ENCODE measurements around the gene MICAL1.

MICAL1 gene

GRCh38 chr6:109447878-109448555 is 7.6 kb downstream of the MICAL1 start:
- no peaks in the 10 kb centered on the region for H3K9me3 ChIP-seq (ENCODE audit: control insufficient read depth, insufficient read depth, low read depth, low read length)
- no peaks in the 10 kb centered on the region for H3K4me1 ChIP-seq (ENCODE audit: control insufficient read depth, insufficient read depth, low read length)
- TF ChIP-seq HIC1 (tag by site-specific recombination; IDR thresholded peaks at IDR 0.05) (no peak), ZNF768 (tag by site-specific recombination; IDR thresholded peaks at IDR 0.05) (no peak), SCRT2 (tag by site-specific recombination; IDR thresholded peaks at IDR 0.05) (no peak), TRIM28 (IDR thresholded peaks at IDR 0.05; ENCODE audit: borderline replicate concordance, low read length) (peak; percentile 31; the same call in 1 of the 2 replicates), ZSCAN4 (tag by site-specific recombination; IDR thresholded peaks at IDR 0.05) (peak; percentile 51; the same call in 1 of the 2 replicates), HOXA7 (CRISPR knock-in tag; IDR thresholded peaks at IDR 0.05; ENCODE audit: borderline replicate concordance) (no peak), ZNF423 (tag by site-specific recombination; IDR thresholded peaks at IDR 0.05) (no peak)
- H3K36me3 ChIP-seq (ENCODE audit: control insufficient read depth in 2 of 2, insufficient read depth in 1 of 2, low read length in 2 of 2) = peaks cover 0 to 58% of the 10 kb centered on the region in 2 experiments; a peak in 1 of 3 replicates
- no peak overlapping the region for H3K4me3 ChIP-seq (ENCODE audit: low read depth, low read length)
- CTCF ChIA-PET = interaction anchor here (0.7 to 1.5 kb wide), 4 partner anchors 8 to 259 kb away, joined by 3 to 6 read pairs (median 5); no protein-coding TSS in a partner anchor
- H3K27ac ChIP-seq (ENCODE audit: extremely low read depth, low read depth, low read length) = no peak overlapping the region
- POLR2A ChIA-PET = interaction anchor here (0.7 to 0.9 kb wide), 2 partner anchors 16 to 33 kb away, joined by 3 read pairs; no protein-coding TSS in a partner anchor

- TF ChIP-seq ZNF513 (tag by site-specific recombination; IDR thresholded peaks at IDR 0.05) (no peak), ZNF626 (tag by site-specific recombination; IDR thresholded peaks at IDR 0.05) (no peak), KLF1 (tag by site-specific recombination; IDR thresholded peaks at IDR 0.05) (no peak)
- TF ChIP-seq, protein P1, sequence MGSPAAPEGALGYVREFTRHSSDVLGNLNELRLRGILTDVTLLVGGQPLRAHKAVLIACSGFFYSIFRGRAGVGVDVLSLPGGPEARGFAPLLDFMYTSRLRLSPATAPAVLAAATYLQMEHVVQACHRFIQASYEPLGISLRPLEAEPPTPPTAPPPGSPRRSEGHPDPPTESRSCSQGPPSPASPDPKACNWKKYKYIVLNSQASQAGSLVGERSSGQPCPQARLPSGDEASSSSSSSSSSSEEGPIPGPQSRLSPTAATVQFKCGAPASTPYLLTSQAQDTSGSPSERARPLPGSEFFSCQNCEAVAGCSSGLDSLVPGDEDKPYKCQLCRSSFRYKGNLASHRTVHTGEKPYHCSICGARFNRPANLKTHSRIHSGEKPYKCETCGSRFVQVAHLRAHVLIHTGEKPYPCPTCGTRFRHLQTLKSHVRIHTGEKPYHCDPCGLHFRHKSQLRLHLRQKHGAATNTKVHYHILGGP (tag by site-specific recombination; IDR thresholded peaks at IDR 0.05) = no peak
- CTCF ChIA-PET = interaction anchor here (0.7 to 1.5 kb wide), 4 partner anchors 11 to 345 kb away, joined by 3 to 6 read pairs (median 4); no protein-coding TSS in a partner anchor
- H3K4me3 ChIP-seq (ENCODE audit: low read depth, low read length) = no peak overlapping the region
- H3K36me3 ChIP-seq (ENCODE audit: control insufficient read depth in 2 of 2, insufficient read depth in 1 of 2, low read length in 2 of 2) = peaks cover 0 to 64% of the 10 kb centered on the region in 2 experiments; a peak in 1 of 3 replicates
- H3K4me1 ChIP-seq (ENCODE audit: control insufficient read depth, insufficient read depth, low read length) = no peaks in the 10 kb centered on the region
- H3K27ac ChIP-seq (ENCODE audit: extremely low read depth, low read depth, low read length) = no peak overlapping the region
- no peaks in the 10 kb centered on the region for H3K9me3 ChIP-seq (ENCODE audit: control insufficient read depth, insufficient read depth, low read depth, low read length)
- POLR2A ChIA-PET = interaction anchor here (0.6 to 4.2 kb wide), 5 partner anchors 8 to 1455 kb away, joined by 3 to 39 read pairs (median 4); partner anchors contain the start of genes MICAL1 and SESN1
Observed at GRCh38 chr6:109447087-109447486, 8.5 kb downstream of the MICAL1 start.

- Histone ChIP-seq H3K9me3 (ENCODE audit: control insufficient read depth, insufficient read depth, low read depth, low read length) (no peaks in the 10 kb centered on the region), H3K4me1 (ENCODE audit: control insufficient read depth, insufficient read depth, low read length) (no peaks in the 10 kb centered on the region), H3K36me3 (ENCODE audit: control insufficient read depth in 2 of 2, insufficient read depth in 1 of 2, low read length in 2 of 2) (peaks cover 0 to 61% of the 10 kb centered on the region in 2 experiments; a peak in 1 of 3 replicates), H3K4me3 (ENCODE audit: low read depth, low read length) (no peak overlapping the region), H3K27ac (ENCODE audit: extremely low read depth, low read depth, low read length) (no peak overlapping the region)
- POLR2A ChIA-PET = interaction anchor here (0.6 to 4.2 kb wide), 4 partner anchors 9 to 1454 kb away, joined by 4 to 39 read pairs (median 4); partner anchors contain the start of genes MICAL1 and SESN1
- CTCF ChIA-PET = interaction anchor here (0.7 to 1.5 kb wide), 2 partner anchors 15 to 258 kb away, joined by 3 to 6 read pairs; no protein-coding TSS in a partner anchor
- TF ChIP-seq ZNF391 (tag by site-specific recombination; IDR thresholded peaks at IDR 0.05; ENCODE audit: borderline replicate concordance, low read depth) = no peak
- TF ChIP-seq ZNF610 (tag by site-specific recombination; IDR thresholded peaks at IDR 0.05; ENCODE audit: borderline replicate concordance) = no peak
- TF ChIP-seq, protein P2, sequence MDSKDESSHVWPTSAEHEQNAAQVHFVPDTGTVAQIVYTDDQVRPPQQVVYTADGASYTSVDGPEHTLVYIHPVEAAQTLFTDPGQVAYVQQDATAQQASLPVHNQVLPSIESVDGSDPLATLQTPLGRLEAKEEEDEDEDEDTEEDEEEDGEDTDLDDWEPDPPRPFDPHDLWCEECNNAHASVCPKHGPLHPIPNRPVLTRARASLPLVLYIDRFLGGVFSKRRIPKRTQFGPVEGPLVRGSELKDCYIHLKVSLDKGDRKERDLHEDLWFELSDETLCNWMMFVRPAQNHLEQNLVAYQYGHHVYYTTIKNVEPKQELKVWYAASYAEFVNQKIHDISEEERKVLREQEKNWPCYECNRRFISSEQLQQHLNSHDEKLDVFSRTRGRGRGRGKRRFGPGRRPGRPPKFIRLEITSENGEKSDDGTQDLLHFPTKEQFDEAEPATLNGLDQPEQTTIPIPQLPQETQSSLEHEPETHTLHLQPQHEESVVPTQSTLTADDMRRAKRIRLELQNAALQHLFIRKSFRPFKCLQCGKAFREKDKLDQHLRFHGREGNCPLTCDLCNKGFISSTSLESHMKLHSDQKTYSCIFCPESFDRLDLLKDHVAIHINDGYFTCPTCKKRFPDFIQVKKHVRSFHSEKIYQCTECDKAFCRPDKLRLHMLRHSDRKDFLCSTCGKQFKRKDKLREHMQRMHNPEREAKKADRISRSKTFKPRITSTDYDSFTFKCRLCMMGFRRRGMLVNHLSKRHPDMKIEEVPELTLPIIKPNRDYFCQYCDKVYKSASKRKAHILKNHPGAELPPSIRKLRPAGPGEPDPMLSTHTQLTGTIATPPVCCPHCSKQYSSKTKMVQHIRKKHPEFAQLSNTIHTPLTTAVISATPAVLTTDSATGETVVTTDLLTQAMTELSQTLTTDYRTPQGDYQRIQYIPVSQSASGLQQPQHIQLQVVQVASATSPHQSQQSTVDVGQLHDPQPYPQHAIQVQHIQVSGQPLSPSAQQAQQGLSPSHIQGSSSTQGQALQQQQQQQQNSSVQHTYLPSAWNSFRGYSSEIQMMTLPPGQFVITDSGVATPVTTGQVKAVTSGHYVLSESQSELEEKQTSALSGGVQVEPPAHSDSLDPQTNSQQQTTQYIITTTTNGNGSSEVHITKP (tag by site-specific recombination; IDR thresholded peaks at IDR 0.05) = no peak
- TF ChIP-seq ZNF416 (tag by site-specific recombination; IDR thresholded peaks at IDR 0.05) = no peak
- TF ChIP-seq SP7 (tag by site-specific recombination; IDR thresholded peaks at IDR 0.05) = no peak
- TF ChIP-seq SALL2 (tag by site-specific recombination; IDR thresholded peaks at IDR 0.05; ENCODE audit: borderline replicate concordance) = no peak
- TF ChIP-seq ZBTB21 (tag by site-specific recombination; IDR thresholded peaks at IDR 0.05) = no peak
- no peak for TF ChIP-seq ZBTB17 (tag by site-specific recombination; IDR thresholded peaks at IDR 0.05)
- TF ChIP-seq ZNF830 (tag by site-specific recombination; IDR thresholded peaks at IDR 0.05; ENCODE audit: low read depth) = no peak
Observed at GRCh38 chr6:109446541-109446940, 9.0 kb downstream of the MICAL1 start.
